ENCODE measurements around the gene CASK.

DNA sequence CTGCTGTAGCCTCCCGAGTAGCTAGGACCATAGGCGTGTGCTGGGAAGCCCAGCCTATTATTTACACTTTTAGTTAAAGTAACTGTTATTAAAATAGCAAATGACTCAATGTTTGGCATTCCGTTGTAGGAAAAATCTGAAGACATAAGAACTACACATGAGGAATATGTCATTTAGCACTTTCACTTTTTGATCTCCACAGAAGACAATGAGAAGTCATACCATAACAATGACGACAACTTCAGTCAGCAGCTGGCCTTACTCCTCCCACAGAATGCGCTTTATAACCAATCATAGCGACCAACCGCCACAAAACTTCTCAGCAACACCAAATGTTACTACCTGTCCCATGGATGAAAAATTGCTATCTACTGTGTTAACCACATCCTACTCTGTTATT is 227.9 kb downstream of the CASK start:
- TF ChIP-seq, protein P1, sequence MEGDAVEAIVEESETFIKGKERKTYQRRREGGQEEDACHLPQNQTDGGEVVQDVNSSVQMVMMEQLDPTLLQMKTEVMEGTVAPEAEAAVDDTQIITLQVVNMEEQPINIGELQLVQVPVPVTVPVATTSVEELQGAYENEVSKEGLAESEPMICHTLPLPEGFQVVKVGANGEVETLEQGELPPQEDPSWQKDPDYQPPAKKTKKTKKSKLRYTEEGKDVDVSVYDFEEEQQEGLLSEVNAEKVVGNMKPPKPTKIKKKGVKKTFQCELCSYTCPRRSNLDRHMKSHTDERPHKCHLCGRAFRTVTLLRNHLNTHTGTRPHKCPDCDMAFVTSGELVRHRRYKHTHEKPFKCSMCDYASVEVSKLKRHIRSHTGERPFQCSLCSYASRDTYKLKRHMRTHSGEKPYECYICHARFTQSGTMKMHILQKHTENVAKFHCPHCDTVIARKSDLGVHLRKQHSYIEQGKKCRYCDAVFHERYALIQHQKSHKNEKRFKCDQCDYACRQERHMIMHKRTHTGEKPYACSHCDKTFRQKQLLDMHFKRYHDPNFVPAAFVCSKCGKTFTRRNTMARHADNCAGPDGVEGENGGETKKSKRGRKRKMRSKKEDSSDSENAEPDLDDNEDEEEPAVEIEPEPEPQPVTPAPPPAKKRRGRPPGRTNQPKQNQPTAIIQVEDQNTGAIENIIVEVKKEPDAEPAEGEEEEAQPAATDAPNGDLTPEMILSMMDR (IDR thresholded peaks at IDR 0.05; ENCODE audit: low read depth, low read length, poor library complexity, severe bottlenecking): no peak
- TF ChIP-seq EZH2phosphoT487 (IDR thresholded peaks at IDR 0.05; ENCODE audit: borderline replicate concordance, low read length): no peak
